HepG2 (cell line): ENCODE measurements around the gene SNAPIN. TPM values are rescaled to one million over a fixed set of nuclear protein-coding genes. Genes with fewer than 3 reads are reported as not detected.

Source experiments
- ATAC-seq: fragments of 200-7000 bp; cut with Tn5 transposase; 3 replicates; pipeline ENCODE4 v1.9.1; 2020; ENCODE audit warnings: mild to moderate bottlenecking, moderate library complexity
- BruUV-seq: library from RNA; stranded (reverse); fragments of 400-500 nt; replicated peaks from 2 replicates; lab custom pipeline; 2021; lab: Mats Ljungman, UMichigan
- CTCF ChIA-PET: fragments of 300-600 bp; formaldehyde crosslinking; extraction: SDS; loops from one replicate; lab custom pipeline; 2021; ENCODE audit warnings: low total read pairs, inconsistent platforms, low intra/inter-chr PET ratio; lab: Yijun Ruan, JAX
- POLR2A ChIA-PET: fragments of 350-600 bp; sonication (Branson Sonifier 250); formaldehyde crosslinking; loops from one replicate; lab custom pipeline; 2020; ENCODE audit warnings: antibody characterized with exemption, inconsistent platforms; lab: Yijun Ruan, JAX
- DNase-seq: peaks from one replicate; pipeline ENCODE4 v3.0.0-alpha.2; 2015; ENCODE audit warnings: low spot score
- FAIRE-seq: peaks from 3 replicates; lab custom pipeline; 2011; peaks lifted over from hg19 to GRCh38; lab: Jason Lieb, UNC
- H2AFZ ChIP-seq: one replicate; pipeline ENCODE4 v1.6.1; 2011; ENCODE audit warnings: low read length, inconsistent platforms
- H3K27ac ChIP-seq: fragments of 300-600 bp; 3 replicates; pipeline ENCODE4 v1.8.0; 2011; ENCODE audit warnings: mixed run types, mild to moderate bottlenecking, mixed read lengths, low read length, inconsistent platforms; ENCODE audit not compliant: insufficient read depth; ENCODE audit errors: extremely low read length
- H3K27me3 ChIP-seq, 2 experiments: fragments of 200-600 bp in 1 of 2; 2 replicates in 1 of 2; 3 replicates in 1 of 2; pipeline versions ENCODE4 v1.6.0 to v1.8.0; 2011; ENCODE audit warnings: low read length in 2 of 2, mild to moderate bottlenecking in 2 of 2, moderate library complexity in 2 of 2, inconsistent platforms in 1 of 2; ENCODE audit not compliant: insufficient read depth in 2 of 2, control insufficient read depth in 1 of 2
- H3K36me3 ChIP-seq, 2 experiments: fragments of 200-600 bp in 1 of 2; replicated peaks in 1 of 2; 2 replicates in 1 of 2; 3 replicates in 1 of 2; pipeline versions ENCODE4 v1.5.1 to v1.8.0; 2011; ENCODE audit warnings: low read length in 2 of 2, inconsistent platforms in 1 of 2; ENCODE audit not compliant: insufficient read depth in 2 of 2, control insufficient read depth in 1 of 2
- H3K4me1 ChIP-seq: 2 replicates; pipeline ENCODE4 v1.5.1; 2012; ENCODE audit warnings: low read length, inconsistent platforms; ENCODE audit not compliant: insufficient read depth
- H3K4me2 ChIP-seq: 2 replicates; pipeline ENCODE4 v1.6.0; 2011; ENCODE audit warnings: low read depth, low read length, inconsistent platforms
- H3K4me3 ChIP-seq, 3 experiments: fragments of 200-600 bp in 1 of 3; sonication (generic), shearing (Covaris generic) in 1 of 3; replicated peaks in 1 of 3; 2 replicates each; pipeline ENCODE4 v1.5.1; 2011 to 2016; ENCODE audit warnings: low read length in 3 of 3, inconsistent platforms in 2 of 3, low read depth in 2 of 3, mild to moderate bottlenecking in 2 of 3, control low read depth in 1 of 3, mixed read lengths in 1 of 3; ENCODE audit not compliant: insufficient read depth in 1 of 3
- H3K79me2 ChIP-seq: one replicate; pipeline ENCODE4 v1.6.1; 2011; ENCODE audit warnings: low read length, inconsistent platforms; ENCODE audit not compliant: insufficient read depth
- H3K9ac ChIP-seq: 2 replicates; pipeline ENCODE4 v1.6.0; 2011; ENCODE audit warnings: mild to moderate bottlenecking, low read depth, low read length, inconsistent platforms; ENCODE audit not compliant: insufficient read depth
- H3K9me3 ChIP-seq: 2 replicates; pipeline ENCODE4 v1.5.1; 2012; ENCODE audit warnings: mild to moderate bottlenecking, low read length
- H4K20me1 ChIP-seq: 2 replicates; pipeline ENCODE4 v1.6.0; 2011; ENCODE audit warnings: inconsistent platforms, mild to moderate bottlenecking, low read length, moderate library complexity; ENCODE audit not compliant: insufficient read depth
- ATM ChIP-seq: fragments of 450-650 bp; IDR thresholded peaks from 2 replicates; pipeline ENCODE4 v1.7.1; 2017; ENCODE audit warnings: mild to moderate bottlenecking, borderline replicate concordance
- HOXD1 ChIP-seq: sonication (generic); formaldehyde crosslinking; IDR thresholded peaks from 2 replicates; pipeline ENCODE4 v1.5.0; 2020; ENCODE audit warnings: missing genetic modification reagents
- MAFK ChIP-seq, 2 experiments: IDR thresholded peaks in 1 of 2; conservative IDR thresholded peaks in 1 of 2; 2 replicates each; pipeline ENCODE4 v1.6.1; 2011; ENCODE audit warnings: improper control_type of control experiment in 2 of 2, low read length in 2 of 2
- MAX ChIP-seq: IDR thresholded peaks from 2 replicates; pipeline ENCODE4 v1.6.1; 2012; ENCODE audit warnings: inconsistent platforms
- RBM39 ChIP-seq: fragments of 200-400 bp; formaldehyde crosslinking; IDR thresholded peaks from one replicate; pipeline ENCODE4 v1.6.1; 2018; ENCODE audit warnings: antibody characterized with exemption, mild to moderate bottlenecking, low read depth, low read length; ENCODE audit not compliant: poor library complexity, severe bottlenecking
- RFXANK ChIP-seq: IDR thresholded peaks from 2 replicates; pipeline ENCODE4 v1.6.1; 2016
- SALL1 ChIP-seq: sonication (generic); formaldehyde crosslinking; IDR thresholded peaks from 2 replicates; pipeline ENCODE4 v1.8.0; 2022; ENCODE audit warnings: mild to moderate bottlenecking, missing genetic modification reagents
- SATB2 ChIP-seq: sonication (generic); formaldehyde crosslinking; IDR thresholded peaks from 2 replicates; pipeline ENCODE4 v1.5.0; 2020; ENCODE audit warnings: missing genetic modification reagents
- ZBTB7B ChIP-seq: sonication (generic); formaldehyde crosslinking; IDR thresholded peaks from 2 replicates; pipeline ENCODE4 v1.4.0; 2020; ENCODE audit warnings: missing genetic modification reagents
- ZFP41 ChIP-seq: sonication (generic); formaldehyde crosslinking; IDR thresholded peaks from 2 replicates; pipeline ENCODE4 v1.4.0; 2020; ENCODE audit warnings: mild to moderate bottlenecking, missing genetic modification reagents, borderline replicate concordance
- ZNF572 ChIP-seq: sonication (generic); formaldehyde crosslinking; IDR thresholded peaks from 2 replicates; pipeline ENCODE4 v1.5.1; 2020; ENCODE audit warnings: mild to moderate bottlenecking, missing genetic modification reagents
- ZNF607 ChIP-seq: sonication (generic); formaldehyde crosslinking; IDR thresholded peaks from 2 replicates; pipeline ENCODE4 v1.5.1; 2020; ENCODE audit warnings: missing genetic modification reagents, mild to moderate bottlenecking, borderline replicate concordance
- ZNF670 ChIP-seq: sonication (generic); formaldehyde crosslinking; IDR thresholded peaks from 2 replicates; pipeline ENCODE4 v1.8.0; 2022; ENCODE audit warnings: mild to moderate bottlenecking, missing genetic modification reagents, borderline replicate concordance
- ZNF7 ChIP-seq: IDR thresholded peaks from 2 replicates; pipeline ENCODE4 v1.6.1; 2016; ENCODE audit warnings: missing biosample characterization, missing genetic modification reagents
- ZNF788 ChIP-seq: sonication (generic); formaldehyde crosslinking; IDR thresholded peaks from 2 replicates; pipeline ENCODE4 v1.5.0; 2020; ENCODE audit warnings: mild to moderate bottlenecking, missing genetic modification reagents, borderline replicate concordance
- ZSCAN31 ChIP-seq: sonication (generic); formaldehyde crosslinking; IDR thresholded peaks from 2 replicates; pipeline ENCODE4 v1.5.0; 2020; ENCODE audit warnings: low read depth, mild to moderate bottlenecking, missing genetic modification reagents
- WGBS: methylation state at CpG from one replicate; pipeline ENCODE4 v1.1.6; 2017; ENCODE audit warnings: low lambda C conversion rate; 5-methylcytosine and 5-hydroxymethylcytosine counted together
- in situ Hi-C: cut with HindIII; loops from 2 replicates; pipeline ENCODE4 v1.10.0; 2017; ENCODE audit warnings: low pct_unique_long_range_greater_than_20kb; ENCODE audit not compliant: extremely low pct_ligation_motif_present
- intact Hi-C: fragments of 100-400 bp; cut with micrococcal nuclease; formaldehyde crosslinking; loops from one replicate; pipeline ENCODE4 v1.10.0; 2022; ENCODE audit not compliant: unreplicated experiment
- polyA plus RNA-seq, 8 experiments: library from polyadenylated mRNA; depleted of rRNA in 3 of 8; stranded (reverse) in 7 of 8; unstranded in 1 of 8; fragments of >200 nt; fragmentation: Illumina TruSeq in 4 of 8; extraction: Trizol in 4 of 8; gene quantifications; 2 replicates each; pipeline versions ENCODE4 v1.2.1 to v1.2.3, GENCODE V29; 2011 to 2016; ENCODE audit warnings: low read depth in 4 of 8, missing spikeins in 1 of 8, mixed read lengths in 1 of 8; ENCODE audit not compliant: insufficient read depth in 1 of 8
- total RNA-seq, 5 experiments: library from RNA; depleted of rRNA; stranded (reverse); fragments of >200 nt; fragmentation: Illumina TruSeq; extraction: Trizol; gene quantifications; 2 replicates each; pipeline ENCODE4 v1.2.3, GENCODE V29; 2016; ENCODE audit warnings: low read depth in 1 of 5
- TF ChIP-seq, protein P1 (sequence below): IDR thresholded peaks from 2 replicates; pipeline ENCODE4 v1.6.1; 2016; ENCODE audit warnings: missing compliant biosample characterization, missing genetic modification reagents, borderline replicate concordance

SNAPIN gene
- total and polyA plus RNA-seq, 2 of the 13 experiments (the other 11 are each of a cell fraction or from before 2014, with no cell fraction given): 23.9 to 25.7 TPM

DNA sequence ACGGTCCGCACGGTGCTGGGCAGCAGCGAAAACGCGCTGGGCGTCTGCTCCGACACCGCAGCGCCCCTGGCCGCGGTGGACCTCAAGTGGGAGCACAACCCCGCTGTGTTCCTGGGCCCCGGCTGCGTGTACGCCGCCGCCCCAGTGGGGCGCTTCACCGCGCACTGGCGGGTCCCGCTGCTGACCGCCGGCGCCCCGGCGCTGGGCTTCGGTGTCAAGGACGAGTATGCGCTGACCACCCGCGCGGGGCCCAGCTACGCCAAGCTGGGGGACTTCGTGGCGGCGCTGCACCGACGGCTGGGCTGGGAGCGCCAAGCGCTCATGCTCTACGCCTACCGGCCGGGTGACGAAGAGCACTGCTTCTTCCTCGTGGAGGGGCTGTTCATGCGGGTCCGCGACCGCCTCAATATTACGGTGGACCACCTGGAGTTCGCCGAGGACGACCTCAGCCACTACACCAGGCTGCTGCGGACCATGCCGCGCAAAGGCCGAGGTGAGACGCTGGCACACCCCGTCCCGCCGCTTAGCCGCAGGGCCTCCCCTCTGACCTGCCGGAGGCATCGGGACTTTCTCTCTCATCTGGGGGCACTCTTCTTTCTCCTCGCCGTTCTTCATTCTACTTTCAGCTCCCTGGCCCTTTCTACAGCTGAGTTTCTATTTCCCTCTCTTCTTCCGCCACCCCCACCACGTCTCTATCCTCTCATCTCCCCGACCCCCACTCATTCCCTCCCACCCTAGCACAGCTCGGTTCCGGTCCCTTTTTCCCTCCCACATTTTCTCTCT is 21.0 kb downstream of the SNAPIN start (continued):
- peak; percentile 71; the same call in 1 of the 2 replicates for TF ChIP-seq HOXD1 (CRISPR knock-in tag)
- 0 out of 2 replicates have a peak, but pooled peaks have one; percentile 26 for TF ChIP-seq SALL1 (CRISPR knock-in tag)
- TF ChIP-seq ZNF572 (CRISPR knock-in tag): no peak
- no peak for TF ChIP-seq ZFP41 (CRISPR knock-in tag)
- TF ChIP-seq MAX: peak; percentile 23; the same call in 1 of the 2 replicates
- no peak for TF ChIP-seq ZSCAN31 (CRISPR knock-in tag)
- no peak for TF ChIP-seq ZNF670
- 0 out of 2 replicates have a peak, but pooled peaks have one; percentile 36 for TF ChIP-seq ZNF788 (CRISPR knock-in tag)
- 0 out of 2 replicates have a peak, but pooled peaks have one; percentile 30 for TF ChIP-seq ZNF607
- peak; percentile 68; the same call in 1 of the 2 replicates for TF ChIP-seq SATB2
- TF ChIP-seq ATM: no peak

DNA sequence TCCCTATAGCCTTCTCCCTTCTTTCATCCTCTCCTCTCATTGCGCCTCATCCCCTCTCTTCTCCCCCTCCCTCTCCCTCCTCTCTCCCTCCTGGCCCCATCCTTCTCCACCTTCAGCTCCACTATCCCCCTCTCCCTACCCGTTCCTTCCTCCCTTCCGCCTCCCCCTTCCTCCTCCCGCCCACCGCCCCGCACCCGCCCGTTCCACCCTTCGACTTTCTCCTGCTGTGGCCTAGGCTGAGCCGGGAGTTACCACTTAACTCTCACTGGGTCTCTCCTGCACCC is 21.6 kb downstream of the SNAPIN start:
- no TSS peak for BruUV-seq
- Histone ChIP-seq H4K20me1 (no peaks in the 10 kb centered on the region), H3K9ac (no peak overlapping the region), H3K9me3 (no peaks in the 10 kb centered on the region), H3K36me3 (no peaks in the 10 kb centered on the region), H2AFZ (no peak overlapping the region), H3K4me2 (no peak overlapping the region), H3K27ac (no peak overlapping the region), H3K4me1 (peaks cover 25% of the 10 kb centered on the region), H3K27me3 (peaks cover 23 to 68% of the 10 kb centered on the region in 2 experiments), H3K79me2 (no peaks in the 10 kb centered on the region), H3K4me3 (no peak overlapping the region; a peak in 1 of 6 replicates)
- ATAC-seq: no peak
- intact Hi-C loops (no loop called here), in situ Hi-C loops (loop anchor here (10.0 kb wide), 1 partner anchor 305 kb away; the partner anchor contains the start of gene RAB13)
- no peak for FAIRE-seq
- POLR2A ChIA-PET: interaction anchor here (1.1 kb wide), 1 partner anchor 9 kb away, joined by 4 read pairs; no protein-coding TSS in a partner anchor
- DNase-seq: no peak
- CTCF ChIA-PET: no interaction called here
- WGBS: 52% methylated on average over 10 of the region's 10 CpGs
- TF ChIP-seq, protein P1, sequence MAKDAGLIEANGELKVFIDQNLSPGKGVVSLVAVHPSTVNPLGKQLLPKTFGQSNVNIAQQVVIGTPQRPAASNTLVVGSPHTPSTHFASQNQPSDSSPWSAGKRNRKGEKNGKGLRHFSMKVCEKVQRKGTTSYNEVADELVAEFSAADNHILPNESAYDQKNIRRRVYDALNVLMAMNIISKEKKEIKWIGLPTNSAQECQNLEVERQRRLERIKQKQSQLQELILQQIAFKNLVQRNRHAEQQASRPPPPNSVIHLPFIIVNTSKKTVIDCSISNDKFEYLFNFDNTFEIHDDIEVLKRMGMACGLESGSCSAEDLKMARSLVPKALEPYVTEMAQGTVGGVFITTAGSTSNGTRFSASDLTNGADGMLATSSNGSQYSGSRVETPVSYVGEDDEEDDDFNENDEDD (CRISPR knock-in tag): no peak
- no peak for TF ChIP-seq ZBTB7B
- TF ChIP-seq ZNF7: no peak
- no peak for TF ChIP-seq RBM39
- no peak for TF ChIP-seq RFXANK (CRISPR knock-in tag)
- TF ChIP-seq MAFK (conservative IDR thresholded peaks at IDR 0.05 in 1 of 2, IDR thresholded peaks at IDR 0.05 in 1 of 2; ENCODE audit: low read length in 2 of 2): no peak
